HS-5 (cell line): ENCODE data around the gene ARRB2.
"Not testable (repeated sequence)": the region's sequence is repeated elsewhere in the genome, so short reads cannot be mapped to it uniquely, and the experiment has no call there.

ENCODE experiments used
- DNase-seq: peaks from one replicate; pipeline ENCODE4 v3.0.0-alpha.2; 2012; ENCODE audit warnings: low read depth

ARRB2 gene

DNA sequence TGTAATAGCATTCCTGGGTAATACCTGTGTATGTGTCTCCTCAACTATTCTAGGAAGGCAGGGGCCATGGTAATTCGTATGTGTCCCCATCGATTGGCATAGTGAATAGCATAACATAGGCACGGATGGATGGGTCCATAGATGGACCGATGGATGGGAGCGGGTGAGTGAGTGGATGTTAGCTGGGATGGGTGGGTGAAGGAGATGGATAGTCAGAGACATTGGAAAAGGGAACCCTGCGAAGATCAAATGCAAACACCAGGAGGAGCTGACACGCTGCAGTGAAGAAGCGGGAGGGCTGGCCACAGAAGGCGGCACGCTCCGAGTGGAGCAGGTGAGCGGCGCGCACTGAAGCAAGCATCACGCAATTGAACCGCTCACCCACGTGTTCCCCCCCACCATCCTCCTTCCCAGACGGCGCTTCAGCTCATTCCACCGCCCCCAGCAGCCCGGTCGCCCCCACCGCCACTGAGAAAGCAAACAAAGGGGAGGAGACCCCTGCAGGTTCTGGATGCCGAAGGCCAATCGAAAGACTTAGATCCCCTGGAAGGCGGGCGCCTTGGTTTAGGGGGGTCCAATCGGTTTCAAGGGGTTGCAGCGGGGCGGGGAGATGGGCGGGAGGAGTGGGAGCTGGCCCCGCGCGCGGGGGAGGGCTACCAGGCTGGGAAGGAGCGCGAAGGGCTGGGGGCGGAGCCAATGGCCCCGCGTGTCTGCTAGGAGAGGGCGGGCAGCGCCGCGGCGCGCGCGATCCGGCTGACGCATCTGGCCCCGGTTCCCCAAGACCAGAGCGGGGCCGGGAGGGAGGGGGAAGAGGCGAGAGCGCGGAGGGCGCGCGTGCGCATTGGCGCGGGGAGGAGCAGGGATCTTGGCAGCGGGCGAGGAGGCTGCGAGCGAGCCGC is at the start of gene ARRB2:
TSS of gene ARRB2 (plus strand) at position 839 of the 899 bp plus-strand sequence. CDS start 90 bp downstream, outside the sequence.
- peak; percentile 88 for DNase-seq

DNA sequence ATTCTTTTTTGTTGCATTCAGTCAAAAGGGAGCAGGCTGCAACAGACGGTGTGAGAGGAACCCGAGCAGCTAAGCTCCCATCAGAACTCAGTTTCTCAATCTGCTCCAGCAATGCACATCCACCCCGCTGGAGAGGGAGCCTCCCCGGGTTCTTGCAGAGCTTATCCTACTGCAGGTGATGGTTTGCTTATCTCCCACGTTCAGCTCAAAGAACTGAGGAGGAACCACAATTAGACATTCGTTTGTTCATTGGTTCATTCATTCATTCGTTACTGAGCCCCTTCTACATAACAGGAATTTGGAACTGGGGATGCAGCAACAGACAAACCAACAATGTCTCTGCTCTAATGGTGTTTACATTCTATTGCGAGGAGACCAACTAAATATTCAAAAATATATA is 46.7 kb upstream of the ARRB2 start:
- no peak for DNase-seq

DNA sequence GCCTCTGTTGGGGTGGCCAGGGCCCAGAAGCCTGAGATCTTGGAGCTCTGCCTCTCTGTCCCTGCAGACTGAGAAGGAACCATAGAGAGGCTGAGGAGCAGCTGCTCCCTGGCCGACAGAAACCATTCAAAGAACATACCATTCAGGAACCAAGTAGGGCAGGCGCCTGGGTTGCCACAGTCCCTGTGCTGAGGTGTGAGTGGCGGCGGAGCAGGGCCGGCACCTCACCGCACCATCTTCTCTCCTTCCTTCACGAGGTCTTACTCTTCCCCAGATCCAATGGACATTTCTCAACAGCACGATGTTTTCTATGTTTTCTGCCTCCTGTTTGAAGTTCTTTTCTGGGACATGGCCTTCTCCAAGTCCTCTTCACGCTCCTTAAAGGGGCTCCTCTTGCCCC is 46.2 kb upstream of the ARRB2 start:
- no peak for DNase-seq

DNA sequence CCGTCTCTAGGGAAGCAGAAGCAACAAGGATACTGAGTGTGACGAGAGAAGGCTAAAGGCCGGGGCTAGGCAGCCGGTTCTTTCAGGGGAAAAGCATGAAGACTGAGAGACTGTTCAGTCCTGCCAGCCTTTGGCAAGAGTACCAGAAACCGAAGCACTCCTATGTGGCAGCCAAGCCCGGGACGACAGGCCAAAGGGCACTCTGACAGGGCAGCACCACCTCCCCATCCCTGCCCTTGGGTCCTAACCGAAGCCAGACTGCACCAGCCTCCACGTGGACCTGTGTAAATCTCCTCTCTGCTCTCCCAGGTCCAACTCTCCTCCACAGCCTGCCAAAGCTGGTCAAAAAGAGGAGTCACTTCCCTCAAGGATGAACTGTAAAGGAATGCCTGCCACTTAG is 45.4 kb upstream of the ARRB2 start:
- no peak for DNase-seq

DNA sequence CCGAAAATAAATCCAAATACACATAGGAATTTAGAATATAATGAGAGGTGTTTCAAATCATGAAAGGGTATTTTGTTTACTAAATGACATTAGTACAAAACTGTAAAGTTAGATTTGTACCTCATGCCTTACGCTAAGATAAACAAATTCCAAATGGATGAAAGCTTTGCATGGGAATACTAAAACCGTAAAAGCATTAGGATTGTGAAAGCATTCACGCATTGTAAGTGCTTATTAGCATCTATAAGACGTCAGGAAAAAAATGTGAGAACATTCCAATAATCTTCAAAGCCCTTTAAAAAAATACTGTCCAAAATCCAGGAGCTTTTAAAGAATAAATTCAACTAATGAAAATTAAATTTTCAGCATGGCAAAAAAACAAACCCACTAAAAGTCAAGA is 44.1 kb upstream of the ARRB2 start:
- no peak for DNase-seq

DNA sequence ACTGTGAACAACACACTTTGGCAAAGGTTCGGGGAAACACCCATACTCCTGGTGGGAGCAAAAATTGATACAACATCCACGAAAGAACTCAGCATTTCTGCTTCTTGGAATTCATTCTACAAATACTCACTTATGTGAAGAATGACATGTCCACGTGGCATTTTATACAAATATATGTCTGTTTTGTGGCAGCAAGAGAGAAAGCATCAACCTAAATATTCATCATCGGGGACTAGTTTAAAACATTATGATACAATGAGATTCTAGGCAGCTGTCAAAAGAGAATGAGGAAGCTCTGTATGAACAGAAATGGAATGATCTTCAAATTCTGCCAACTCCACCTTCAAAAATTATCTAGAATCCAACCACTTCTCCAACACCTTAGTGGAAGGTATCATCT is 43.3 kb upstream of the ARRB2 start:
- DNase-seq: no peak

DNA sequence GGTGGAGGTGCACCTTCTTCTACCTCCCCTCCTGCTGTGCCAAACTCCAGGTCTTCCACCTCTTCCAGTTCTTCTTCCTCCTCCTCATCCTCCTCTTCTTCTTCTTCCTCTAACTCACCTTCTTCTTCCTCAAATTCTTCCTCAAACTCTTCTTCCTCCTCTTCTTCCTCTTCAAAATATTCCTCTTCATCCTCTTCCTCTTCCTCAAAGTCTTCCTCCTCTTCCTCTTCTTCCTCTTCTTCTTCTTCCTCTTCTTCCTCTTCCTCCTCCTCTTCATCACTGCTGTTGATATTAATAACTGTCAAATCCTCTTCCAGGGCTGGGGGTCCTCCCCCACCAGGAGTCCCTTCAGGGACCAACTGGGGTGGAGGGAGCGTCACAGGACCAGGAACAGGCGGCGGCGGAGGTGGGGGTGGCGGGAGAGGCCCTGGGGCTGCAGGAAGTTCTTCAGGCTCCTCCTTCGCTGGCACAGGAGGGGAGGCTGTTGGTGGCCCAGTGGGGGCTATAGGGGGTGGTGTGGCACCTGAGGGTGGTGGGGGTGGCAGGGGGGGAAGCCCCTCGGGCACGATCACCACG is 38.3 kb upstream of the ARRB2 start:
- DNase-seq: no peak

DNA sequence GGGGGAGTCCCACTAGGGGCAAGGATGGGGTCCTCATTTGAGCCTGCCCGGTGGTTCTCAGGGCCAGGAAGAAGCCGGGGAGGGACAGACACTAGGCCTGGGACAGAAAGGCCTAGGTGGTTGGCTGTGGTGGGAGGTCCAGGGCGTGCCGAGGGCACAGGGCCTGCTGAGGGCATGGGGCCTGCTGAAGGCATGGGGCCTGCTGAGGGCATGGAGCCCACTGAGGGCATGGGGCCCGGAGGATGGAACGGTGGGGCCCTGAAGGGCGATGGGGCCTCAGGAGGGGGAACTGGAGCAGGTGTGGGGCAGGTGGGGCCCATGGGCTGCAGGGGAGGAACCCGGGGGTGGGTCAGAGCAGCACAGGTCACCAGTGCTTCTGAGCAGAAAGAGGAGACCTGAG is 37.7 kb upstream of the ARRB2 start:
- DNase-seq: no peak

DNA sequence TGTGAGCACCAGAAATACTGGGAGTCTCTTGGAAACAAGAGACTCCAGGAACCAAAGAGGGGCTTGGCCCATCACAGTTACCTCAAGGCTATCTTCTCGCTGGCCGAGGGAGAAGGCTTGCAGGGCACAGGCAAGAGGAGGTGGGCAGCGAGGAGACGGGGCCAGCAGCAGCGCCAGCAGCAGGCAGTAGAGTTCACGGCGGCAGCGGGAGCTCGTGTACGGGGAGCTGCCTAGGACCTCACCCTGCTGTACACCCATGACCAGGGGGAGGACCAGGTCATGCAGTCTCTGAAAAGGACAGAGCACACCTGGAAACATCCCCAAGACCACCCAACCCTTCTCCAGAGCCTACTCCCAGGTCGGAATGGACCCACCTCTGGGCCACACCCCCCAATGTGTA is 37.3 kb upstream of the ARRB2 start:
- no peak for DNase-seq

DNA sequence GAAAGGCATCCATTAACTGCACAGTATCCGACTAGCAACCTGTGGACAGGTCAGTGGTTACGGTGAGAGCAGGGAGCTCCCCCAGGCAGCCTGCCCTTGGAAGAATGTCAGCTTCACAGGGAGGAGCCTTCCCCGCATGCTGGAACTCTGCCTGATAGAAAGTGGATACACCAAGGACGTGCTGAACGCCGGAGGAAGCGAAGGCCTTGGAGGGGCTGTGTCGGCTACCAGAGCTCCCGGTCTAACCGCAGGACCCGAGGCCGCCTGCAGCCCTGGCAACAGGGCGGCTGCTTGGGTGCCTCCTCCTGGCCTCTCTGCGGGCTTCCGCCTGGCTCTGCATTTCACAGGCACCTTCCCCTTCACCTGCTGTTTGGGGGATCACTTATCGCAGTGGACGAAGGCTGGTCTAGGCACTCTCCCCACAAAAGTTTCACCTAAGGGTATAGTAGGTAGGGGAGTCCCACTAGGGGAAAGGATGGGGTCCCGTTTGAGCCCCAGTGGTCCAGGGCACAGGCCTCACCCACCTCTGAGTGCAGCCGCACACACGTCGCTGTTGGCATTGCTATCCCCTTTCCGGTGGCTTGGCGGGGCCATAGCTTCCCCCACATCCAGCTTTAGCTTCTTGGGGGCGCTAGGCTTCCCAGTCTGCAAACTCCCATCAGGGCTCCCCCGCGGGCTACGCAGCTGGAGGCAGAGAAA is 36.3 kb upstream of the ARRB2 start:
- no peak for DNase-seq

DNA sequence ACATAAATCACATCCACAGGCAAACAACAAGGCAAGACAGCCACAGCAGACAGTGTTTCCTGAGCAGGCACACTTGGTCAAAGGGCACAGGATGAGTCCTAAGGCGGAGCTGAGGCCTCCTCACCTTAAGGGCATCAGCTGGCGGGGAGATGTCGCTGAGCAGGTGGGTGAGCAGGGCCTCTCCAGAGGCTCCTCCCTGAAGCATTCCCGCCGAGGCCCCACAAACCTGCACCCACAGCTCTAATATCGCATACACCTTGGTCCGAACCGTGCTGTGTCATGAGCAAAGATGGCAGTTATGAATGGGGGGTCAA is 35.8 kb upstream of the ARRB2 start:
- DNase-seq: no peak

DNA sequence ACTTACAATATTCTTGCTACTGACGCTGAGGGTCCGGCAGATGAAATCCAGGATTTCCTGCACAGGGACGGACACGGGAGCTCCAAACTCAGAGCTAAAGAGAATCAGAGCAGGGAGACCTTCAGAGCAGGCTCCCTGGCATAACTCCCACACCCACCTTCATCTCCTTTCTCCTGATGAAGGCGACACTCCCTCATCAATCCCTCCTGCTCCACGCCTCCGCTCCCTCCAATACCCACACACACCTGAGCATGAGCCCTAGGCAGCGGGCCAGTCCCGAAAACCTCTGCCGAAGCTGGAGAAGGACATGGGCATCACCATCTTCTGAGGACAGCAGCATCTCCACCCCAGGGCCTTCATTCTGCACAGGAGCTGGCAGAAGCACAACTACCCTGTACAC is 34.6 kb upstream of the ARRB2 start:
- no peak for DNase-seq

DNA sequence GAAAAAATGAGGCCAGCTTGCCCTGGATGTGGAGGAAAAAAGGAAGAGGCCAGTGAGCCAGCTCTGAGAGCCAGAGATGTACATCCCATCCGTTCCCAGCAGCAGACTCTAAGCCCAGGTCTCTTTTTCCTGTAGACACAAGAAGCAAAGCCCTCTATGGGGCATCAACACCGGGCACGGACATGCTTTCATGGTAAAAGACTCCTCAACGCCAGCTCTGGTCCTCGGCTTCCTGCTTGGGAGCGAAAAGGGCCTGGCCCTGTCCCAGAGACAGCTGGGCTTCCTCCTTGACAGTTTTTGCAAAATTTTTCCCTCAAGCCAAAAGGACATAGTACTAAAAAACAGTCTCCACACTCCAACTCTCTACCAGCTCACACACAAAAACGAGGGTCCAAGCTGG is 33.6 kb upstream of the ARRB2 start:
- DNase-seq: no peak

DNA sequence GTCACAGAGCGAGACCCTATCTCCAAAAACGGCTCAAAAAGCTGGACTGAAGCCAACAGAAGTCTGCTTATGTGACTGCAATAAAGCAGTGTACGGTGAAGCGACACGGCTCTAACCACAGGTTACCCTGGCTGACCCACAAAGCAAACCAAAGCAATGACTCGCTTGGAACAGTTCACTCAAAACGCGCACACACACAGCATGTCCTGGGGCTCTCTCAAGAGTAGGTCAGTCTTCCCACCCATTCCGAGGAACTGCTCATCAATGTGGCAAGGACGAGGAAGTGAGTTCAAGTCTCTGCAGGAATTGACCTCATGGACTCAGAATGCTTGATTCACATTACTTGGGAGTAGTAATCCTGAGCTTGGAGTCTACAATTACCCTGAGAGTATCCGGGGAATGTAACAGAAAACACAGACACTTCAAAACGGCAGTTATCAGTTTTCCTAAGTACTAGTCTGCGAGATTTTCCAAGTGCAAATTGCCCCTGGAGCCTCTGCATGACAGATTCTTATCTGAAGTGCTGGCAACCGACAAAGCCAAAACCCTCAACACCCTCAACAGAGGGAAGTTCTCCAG is 31.9 kb upstream of the ARRB2 start:
- peak; percentile 73 for DNase-seq

DNA sequence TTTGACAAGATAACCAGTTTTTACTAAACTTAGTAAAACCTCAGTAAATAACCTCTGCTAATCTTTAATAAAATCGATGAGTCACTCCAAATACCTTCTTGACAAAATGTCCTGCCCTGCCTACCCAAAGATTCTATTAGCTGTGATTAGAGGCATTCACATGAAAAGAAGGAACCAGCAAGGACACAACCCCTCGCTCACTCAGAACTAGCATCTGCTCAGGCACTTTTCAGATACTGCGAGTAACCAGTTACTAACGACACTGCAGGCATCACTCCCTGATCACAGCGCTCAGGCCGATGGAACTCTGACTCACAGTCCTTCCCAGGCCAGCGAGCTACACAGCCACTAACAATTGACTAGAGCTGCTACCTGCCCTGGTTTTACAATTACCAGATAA is 30.8 kb upstream of the ARRB2 start:
- DNase-seq: no peak

DNA sequence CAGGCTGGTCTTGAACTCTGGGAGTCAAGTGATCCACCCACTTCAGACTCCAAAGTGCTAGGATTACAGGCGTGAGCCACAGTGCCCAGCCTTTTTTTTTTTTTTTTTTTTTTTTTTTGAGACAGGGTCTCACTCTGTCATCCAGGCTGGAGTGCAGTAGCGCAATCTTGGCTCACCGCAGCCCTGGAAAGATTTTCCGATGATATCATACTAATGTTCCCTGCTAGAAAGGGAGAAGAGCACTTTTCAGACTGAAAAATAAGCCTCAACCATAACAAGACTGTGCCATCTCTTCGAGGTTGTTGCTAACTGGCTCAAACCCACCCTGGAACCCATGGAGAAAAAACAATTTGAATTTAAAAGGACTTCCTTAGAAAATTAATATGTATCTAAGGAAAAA is 26.7 kb upstream of the ARRB2 start:
- DNase-seq: not testable (repeated sequence)

DNA sequence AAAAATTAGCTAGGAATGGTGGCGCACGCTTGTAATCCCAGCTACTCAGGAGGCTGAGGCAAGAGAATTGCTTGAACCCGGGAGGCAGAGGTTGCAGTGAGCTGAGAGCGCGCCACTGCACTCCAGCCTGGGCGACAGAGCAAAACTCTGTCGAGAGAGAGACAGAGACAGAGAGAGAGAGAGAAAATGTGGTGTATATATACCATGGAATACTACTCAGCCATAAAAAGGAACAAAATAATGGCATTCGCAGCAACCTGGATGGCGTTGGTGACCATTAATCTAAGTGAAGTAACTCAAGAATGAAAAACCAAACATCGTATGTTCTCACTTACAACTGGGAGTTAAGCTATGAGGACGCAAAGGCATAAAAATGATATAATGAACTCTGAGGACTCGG is 20.6 kb upstream of the ARRB2 start:
- DNase-seq: not testable (repeated sequence)

DNA sequence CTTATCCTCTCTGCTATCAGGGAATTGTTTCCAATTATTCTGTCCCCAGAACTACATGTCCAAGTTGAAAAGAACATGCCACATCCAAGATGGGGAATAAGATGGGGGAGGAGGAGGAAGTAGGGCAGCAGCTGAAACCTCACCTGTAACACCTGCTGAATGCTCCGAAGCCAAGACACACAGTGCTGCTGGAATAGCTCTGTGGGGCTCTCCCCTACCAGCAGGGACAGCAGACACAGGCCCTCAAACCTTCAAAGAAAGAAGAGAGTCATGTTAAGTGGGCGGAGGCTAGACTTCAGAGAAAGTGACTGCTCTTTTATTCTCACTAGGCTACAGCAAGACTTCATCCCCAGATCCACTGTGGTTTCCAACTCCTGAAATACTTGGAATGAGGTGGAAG is 19.7 kb upstream of the ARRB2 start:
- no peak for DNase-seq

DNA sequence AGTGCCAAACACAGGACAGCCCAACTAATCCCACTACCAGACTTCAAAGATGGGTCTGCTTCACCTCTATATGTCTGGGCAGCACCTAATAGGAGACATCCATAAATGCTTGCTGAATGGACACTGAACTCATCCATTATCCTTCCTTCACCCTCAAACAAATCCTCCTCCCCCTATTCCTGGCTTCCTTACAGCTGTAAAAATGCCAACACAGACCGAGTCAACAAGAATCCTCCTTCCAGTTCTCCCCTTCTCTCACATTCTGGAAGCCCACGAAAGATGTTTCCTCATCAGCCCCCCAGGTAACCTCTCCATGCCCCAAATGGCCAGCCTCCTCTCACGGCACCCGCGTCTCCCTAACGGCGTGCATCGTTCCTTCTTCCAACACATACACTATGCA is 18.7 kb upstream of the ARRB2 start:
- DNase-seq: no peak

DNA sequence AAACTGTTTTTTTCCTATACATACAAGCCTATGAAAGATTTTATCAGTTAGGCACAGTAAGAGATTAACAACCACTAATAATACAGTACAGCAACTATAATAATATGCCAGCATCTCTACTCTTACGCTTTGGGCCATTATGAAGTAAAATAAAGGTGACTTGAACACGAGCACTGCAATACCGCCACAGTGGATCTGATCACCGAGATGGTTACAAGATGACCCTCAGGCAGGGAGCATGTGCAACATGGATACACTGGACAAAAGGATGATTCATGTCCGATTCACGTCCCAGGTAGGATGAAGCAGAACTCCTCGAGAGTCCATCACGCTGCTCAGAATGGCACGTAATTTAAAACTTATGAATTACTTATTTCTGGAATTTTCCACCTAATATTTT is 17.0 kb upstream of the ARRB2 start:
- no peak for DNase-seq

DNA sequence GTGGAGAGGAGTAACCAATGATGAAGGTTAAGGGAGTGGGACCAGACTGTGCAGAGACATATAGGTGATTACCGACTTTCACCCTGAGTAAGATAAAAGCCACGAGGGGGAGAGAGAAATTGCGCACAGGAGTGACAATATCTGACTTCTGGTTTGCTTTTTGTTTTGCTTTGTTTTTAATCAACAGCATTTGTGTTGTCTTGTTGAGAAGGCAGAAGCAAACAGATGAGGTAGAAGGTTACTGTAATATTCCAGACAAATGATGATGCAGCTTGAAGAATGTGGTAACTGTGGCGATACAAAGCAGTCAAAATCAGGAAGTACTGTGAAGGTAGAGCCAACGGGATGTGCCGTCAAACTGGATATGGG is 14.0 kb upstream of the ARRB2 start:
- no peak for DNase-seq

DNA sequence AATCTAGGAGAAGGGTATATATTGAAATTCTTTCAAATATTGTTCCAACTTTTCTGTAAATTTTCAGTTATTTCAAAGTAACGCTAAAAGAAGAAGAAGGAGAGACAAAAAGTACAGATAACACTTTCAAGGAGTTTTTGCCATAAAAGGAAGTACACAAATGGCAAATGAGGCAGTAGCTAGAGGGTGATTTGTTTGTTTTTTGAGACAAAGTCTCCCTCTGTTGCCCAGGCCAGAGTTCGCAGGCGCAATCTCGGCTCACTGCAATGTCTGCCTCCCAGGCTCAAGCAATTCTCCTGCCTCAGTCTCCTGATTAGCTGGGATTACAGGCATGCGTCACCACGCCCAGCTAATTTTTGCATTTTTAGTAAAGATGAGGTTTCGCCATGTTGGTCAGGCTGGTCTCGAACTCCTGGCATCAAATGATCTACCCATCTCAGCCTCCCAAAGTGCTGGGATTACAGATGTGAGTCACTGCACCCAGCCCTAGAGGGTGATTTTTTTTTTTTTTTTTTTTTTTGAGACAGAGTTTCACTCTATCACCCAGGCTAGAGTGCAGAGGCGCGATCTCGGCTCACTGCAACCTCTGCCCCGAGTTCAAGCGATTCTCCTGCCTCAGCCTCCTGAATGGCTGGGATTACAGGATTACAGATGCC is 10.9 kb upstream of the ARRB2 start:
- not testable (repeated sequence) for DNase-seq

DNA sequence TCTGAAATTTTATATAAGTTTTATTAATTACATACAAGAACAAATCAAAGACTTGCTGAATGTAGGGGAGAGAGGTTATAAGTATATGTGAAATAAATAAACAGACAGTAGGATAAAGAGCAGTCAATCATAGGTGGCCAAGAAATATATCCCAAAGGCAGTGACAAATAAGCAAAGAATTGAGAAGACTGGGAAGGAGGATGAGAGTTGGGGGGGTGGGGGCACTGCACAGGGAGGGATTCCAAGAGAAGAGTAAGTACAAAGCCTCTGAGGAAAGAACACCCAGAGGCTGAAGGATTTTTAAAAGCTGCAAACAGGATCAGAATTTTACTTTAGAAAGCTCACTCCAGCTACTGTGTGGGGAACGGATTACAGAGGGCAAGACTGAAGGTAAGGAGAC is 9.3 kb upstream of the ARRB2 start:
- no peak for DNase-seq
